NCI-H2196 (cell line): ENCODE measurements around the gene NEU2.

Experiments used
- DNase-seq: peaks from one replicate; lab custom pipeline; 2025; ENCODE audit not compliant: unreplicated experiment; lab: John Stamatoyannopoulos, UW

The NEU2 gene

DNA sequence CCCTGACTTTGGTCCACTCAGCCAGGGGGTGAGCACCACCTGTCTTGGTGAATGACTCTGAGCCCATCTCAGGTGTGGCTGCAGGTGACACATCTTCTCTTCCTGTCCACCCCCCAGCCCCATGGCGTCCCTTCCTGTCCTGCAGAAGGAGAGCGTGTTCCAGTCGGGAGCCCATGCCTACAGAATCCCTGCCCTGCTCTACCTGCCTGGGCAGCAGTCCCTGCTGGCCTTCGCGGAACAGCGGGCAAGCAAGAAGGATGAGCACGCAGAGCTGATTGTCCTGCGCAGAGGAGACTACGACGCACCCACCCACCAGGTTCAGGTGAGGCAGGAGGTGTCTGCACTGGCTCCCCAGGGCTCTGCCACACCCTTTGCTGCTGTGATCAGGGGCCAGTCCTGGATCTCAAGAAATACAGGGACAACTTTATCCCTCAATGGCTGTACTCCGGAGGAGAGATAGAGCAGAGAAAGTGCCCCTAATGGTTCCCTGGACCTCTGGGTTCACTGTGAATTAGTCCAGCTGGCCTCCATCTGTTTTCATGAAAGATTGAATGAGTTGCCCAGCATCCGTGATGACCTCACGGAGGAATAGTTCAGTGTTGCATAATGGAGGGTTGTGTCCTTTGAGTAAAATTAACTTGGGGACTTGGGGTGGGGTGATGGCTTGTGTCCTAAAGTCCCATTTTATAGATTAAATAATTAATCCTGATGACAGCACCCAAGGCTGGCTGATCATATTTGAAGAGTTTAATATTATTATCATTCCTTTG lies at the start of gene NEU2:
Gene NEU2 (plus strand): TSS at position 122 of the 770 bp plus-strand sequence. CDS start 0 bp downstream, at position 122.
- DNase-seq, result no peak

DNA sequence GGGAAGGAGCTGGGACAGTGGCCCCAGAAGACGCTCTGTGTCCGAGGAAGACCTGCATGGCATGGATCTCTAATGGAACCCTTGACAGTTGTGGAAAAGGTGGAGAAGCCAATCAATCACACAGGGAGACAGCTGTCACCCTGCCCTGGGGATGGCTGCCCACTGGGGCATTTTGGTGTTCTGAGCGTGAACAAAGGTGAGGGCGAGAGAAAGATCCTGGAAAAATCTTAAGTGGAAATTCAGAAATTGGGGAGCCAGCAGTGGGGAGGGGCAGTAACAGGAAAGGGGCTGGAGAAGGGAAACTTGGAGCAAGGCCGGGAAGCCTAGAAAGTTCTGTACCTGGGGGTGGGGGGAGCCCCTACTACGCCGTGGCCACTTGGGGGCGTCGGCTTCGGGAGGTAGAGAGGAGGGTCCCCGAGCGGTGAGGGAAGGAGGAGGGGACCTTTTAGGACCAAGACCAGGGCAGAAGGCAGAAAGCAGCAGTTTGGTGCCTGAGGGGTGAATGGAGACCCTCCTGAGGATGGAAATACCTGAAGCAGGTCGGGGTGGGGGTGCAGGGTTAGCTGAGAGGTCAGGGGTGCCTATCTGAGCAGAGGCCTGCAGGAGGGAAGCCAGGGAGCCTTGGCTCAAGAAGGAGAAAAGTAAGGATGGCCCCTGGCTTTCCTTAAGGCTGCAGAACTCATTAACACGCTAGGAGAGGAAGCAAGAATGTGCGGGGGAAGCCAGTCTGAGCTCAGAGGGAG lies 49.4 kb upstream of the NEU2 start:
- no peak for DNase-seq

GRCh38 chr2:232983669-232984140 lies 48.8 kb upstream of the NEU2 start:
- DNase-seq, result no peak

DNA sequence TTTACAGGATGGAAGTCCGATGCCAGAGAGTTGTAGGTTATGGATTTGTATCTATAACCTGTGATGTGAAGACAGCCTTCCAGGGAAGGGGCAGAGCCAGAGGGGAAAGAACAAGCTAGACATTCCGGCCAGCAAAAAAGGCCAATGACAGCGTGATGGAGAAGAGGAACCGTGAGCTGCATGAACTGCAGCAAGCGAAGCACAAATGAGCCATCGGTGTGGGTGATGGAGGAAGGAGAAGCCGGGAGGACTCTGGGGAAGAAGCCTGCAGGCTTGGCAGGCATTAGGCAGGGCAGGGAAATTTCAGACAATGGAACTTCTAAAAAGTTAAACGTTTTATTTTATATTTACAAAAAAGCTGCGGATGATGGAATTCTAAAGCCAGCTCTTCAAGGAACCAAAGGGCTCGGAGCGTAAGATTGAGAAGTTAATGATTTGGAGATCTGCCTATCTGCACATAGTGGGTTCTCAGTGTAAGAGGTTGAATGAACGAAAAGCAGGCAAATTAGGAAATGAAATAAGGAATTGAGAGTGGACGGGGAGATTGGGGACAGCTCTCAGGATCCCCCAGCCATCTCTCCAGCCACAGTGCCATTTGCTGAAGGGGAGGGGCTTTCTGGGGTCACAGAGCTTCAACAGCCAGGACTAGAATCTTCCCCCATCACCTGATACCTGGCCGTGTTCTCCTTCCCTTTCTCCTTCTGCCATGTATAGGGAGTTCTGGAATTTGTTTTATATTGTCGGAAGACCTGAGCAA lies 47.8 kb upstream of the NEU2 start:
- no peak for DNase-seq

DNA sequence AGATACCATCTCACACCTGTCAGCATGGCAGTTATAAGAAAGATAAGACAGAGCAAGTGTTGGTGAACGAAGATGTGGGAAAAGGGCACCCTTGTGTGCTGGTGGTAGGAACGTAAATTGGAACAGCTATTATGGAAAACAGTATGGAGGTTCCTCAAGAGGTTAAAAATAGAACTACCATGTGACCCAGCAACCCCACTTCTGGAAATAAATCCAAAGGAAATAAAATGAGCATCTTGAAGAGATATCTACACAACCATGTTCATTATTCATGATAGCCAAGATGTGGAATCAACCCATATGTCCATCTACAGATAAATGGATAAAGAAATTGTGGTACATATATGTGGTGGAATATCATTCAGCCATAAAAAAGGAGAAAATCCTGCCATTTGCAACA lies 46.3 kb upstream of the NEU2 start:
- DNase-seq, result no peak

GRCh38 chr2:232993231-232993821 lies 39.1 kb upstream of the NEU2 start:
- DNase-seq, result no peak

GRCh38 chr2:232994446-232994845 lies 38.0 kb upstream of the NEU2 start:
- DNase-seq, result no peak

DNA sequence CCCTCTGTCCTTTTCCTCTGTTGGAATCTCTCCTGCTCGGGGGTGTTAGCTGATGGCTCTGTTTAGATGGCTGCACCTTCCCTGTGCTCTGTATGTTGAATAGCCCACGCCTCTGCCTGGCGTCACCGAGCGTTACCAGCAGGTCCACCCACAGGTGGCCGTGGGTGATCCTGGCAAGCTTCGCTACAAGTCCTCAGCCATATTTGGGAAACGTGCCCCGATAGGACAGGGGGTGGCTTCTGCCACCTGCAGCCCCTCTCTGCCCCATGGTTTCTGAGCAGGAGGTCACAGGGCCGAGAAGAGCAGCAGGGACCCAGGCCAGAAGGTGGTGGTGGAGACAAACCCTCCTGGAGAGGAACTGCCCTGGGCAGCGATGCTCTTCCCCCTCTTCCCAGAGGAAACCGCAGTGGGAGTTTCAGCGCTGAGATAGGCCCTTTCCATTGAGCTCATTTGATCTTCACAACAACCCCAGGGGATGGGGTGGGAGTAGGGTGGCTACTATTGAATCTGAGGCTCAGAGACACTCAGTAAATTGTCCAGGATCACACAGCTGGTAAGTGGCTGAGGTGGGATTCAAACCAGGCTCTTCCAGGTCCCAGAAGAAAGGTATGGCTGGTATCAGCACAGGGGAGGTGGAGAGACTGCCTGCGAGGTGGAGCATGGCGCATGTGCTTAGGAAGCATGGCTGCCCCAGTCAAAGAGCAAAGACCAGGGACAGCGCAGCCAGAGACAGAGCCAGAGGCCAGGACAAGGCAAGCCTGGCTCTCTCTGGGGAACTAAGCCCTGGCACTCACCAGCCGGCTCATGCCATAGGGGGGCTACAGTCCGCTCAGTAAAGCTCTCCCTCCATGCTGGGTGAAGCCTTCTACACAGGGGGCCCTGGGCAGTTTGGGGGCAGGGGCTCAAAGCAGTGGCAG lies 34.5 kb upstream of the NEU2 start:
- DNase-seq, result no peak

- DNase-seq, result no peak
Observed at GRCh38 chr2:232998666-232998985, 33.8 kb upstream of the NEU2 start.

GRCh38 chr2:232999354-232999753 lies 33.1 kb upstream of the NEU2 start:
- DNase-seq, result no peak

DNA sequence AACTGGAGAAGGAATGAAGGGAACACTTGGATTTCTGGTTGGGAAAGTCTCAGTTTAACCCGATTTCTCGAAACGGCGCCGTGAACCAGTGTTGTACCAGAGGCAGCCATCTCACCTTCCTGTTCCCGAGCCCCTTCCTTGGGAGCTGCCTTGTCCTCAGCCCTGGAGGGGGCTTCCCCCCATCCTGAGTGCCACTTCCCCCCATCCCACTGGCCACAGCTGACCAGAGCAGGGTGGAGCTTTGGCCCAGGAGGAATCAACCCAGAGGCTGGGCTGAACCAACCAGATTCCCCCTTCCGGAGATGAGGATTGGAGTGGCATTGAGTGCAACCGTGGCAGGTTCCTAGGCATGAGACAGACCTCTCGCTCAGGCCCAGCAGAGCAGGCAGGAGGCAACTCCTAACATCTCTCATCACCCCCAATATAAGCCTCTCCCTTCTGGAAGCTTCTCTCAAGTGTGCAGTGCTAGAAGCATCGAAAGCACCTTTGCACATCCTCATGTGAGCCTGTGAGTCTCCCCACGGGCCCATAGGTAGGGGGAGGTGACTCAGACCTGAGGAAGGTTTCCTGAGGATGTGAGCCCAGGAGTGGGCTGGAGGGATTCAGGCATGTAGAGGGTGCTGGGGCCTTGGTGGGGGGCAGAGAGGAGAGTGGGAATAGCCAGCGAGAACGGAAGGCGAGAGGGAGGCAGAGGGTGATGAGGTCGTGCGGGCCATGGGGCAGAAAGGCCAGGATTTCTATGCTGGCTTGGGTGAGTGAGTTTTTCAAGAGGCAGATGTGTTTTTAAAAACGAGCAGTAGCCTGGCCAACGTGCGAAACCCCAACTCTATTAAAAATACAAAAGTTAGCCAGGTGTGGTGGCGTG lies 31.4 kb upstream of the NEU2 start:
- DNase-seq, result no peak

- no peak for DNase-seq
Observed at GRCh38 chr2:233002829-233003657, 29.4 kb upstream of the NEU2 start.

GRCh38 chr2:233003658-233004555 lies 28.6 kb upstream of the NEU2 start:
- DNase-seq, result no peak

DNA sequence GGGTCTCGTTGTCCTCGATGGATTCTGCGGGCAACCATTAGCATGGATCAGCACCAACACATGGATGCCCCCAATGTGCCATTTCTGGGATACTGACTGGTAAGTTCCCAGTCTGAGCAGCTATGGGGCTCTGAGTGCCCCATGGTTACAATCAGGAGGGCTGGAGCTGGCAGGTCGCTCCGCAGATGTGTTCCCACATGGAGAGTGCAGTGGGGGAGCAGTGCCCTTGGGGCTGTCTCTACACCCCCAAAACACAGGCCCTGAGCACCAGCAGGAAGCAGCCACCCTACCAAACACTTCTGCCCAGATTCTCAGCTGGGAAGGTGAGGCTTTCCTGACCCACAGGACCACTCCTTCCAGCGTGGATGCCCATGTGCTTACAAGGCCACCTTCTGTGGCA lies 27.4 kb upstream of the NEU2 start:
- no peak for DNase-seq

DNA sequence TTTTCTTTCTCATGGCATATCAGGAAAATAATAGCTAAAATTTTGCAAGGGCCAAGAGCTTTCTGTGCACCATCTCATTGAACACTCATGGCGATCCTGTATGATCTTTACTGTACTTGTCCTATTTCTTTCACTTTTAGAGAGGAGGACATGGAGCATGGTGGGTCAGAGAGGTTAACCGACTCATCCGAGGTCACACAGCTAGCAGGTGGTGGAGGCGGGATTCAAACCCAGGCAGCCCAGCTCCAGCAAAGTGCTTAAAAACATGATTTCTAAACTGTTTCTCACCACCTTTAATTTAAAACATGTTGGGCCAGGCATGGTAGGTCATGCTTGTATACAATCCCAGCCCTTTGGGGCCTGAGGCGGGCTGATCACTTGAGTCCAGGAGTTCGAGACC lies 25.8 kb upstream of the NEU2 start:
- DNase-seq, result no peak

- no peak for DNase-seq
Observed at GRCh38 chr2:233007270-233007669, 25.2 kb upstream of the NEU2 start.

GRCh38 chr2:233007739-233008138 lies 24.7 kb upstream of the NEU2 start:
- no peak for DNase-seq

GRCh38 chr2:233009661-233010060 lies 22.8 kb upstream of the NEU2 start:
- DNase-seq, result no peak
